ENCODE measurements around the gene KIF9.
A peak's percentile ranks its signal among the peaks of the same experiment; 100 is the strongest.
"Not testable (repeated sequence)": the region's sequence is repeated elsewhere in the genome, so short reads cannot be mapped to it uniquely, and the experiment has no call there.

The KIF9 gene

GRCh38 chr3:47282424-47283192, at the start of gene KIF9, which contains the start of gene KLHL18:
TSS of gene KIF9 (minus strand) at chr3:47282799. CDS start at chr3:47277374, 5,425 bp downstream.
TSS of gene KLHL18 (plus strand) at chr3:47282944. CDS start at chr3:47282966, 22 bp downstream.
- Histone ChIP-seq H3K4me3 (ENCODE audit: low read length in 2 of 2) (peak within 1 kb of the TSS; percentile 83 to 96), H3K27me3 (ENCODE audit: control insufficient read depth in 1 of 2, insufficient read depth in 2 of 2, low read length in 2 of 2) (no peaks in the 10 kb centered on the region), H3K9ac (ENCODE audit: low read length in 2 of 2) (peak within 1 kb of the TSS; percentile 91 to 97), H3K9me3 (ENCODE audit: control insufficient read depth in 2 of 2, low read length in 2 of 2) (no peaks in the 10 kb centered on the region), H3K27ac (ENCODE audit: low read length) (peak within 1 kb of the TSS; percentile 93), H3K36me3 (ENCODE audit: control insufficient read depth in 2 of 2, insufficient read depth in 2 of 2, low read length in 2 of 2) (peaks cover 0 to 6% of the 10 kb centered on the region in 2 donors), H3K4me1 (ENCODE audit: control insufficient read depth, insufficient read depth, low read length) (peaks cover 40% of the 10 kb centered on the region)

- Histone ChIP-seq H3K36me3 (ENCODE audit: control insufficient read depth in 2 of 2, insufficient read depth in 2 of 2, low read length in 2 of 2) (peaks cover 35 to 50% of the 10 kb centered on the region in 2 donors), H3K4me3 (ENCODE audit: low read length in 2 of 2) (no peak overlapping the region), H3K4me1 (ENCODE audit: control insufficient read depth, insufficient read depth, low read length) (peaks cover 2% of the 10 kb centered on the region), H3K27me3 (ENCODE audit: control insufficient read depth in 1 of 2, insufficient read depth in 2 of 2, low read length in 2 of 2) (no peaks in the 10 kb centered on the region), H3K27ac (ENCODE audit: low read length) (no peak overlapping the region), H3K9me3 (ENCODE audit: control insufficient read depth in 2 of 2, low read length in 2 of 2) (no peaks in the 10 kb centered on the region), H3K9ac (ENCODE audit: low read length in 2 of 2) (no peak overlapping the region)
Observed at GRCh38 chr3:47324278-47324865, 41.8 kb upstream of the KIF9 start.

- Histone ChIP-seq H3K27ac (ENCODE audit: low read length) (no peak overlapping the region), H3K36me3 (ENCODE audit: control insufficient read depth in 2 of 2, insufficient read depth in 2 of 2, low read length in 2 of 2) (peaks cover 33 to 47% of the 10 kb centered on the region in 2 donors), H3K9me3 (ENCODE audit: control insufficient read depth in 2 of 2, low read length in 2 of 2) (no peaks in the 10 kb centered on the region), H3K27me3 (ENCODE audit: control insufficient read depth in 1 of 2, insufficient read depth in 2 of 2, low read length in 2 of 2) (no peaks in the 10 kb centered on the region), H3K4me3 (ENCODE audit: low read length in 2 of 2) (no peak overlapping the region), H3K4me1 (ENCODE audit: control insufficient read depth, insufficient read depth, low read length) (peaks cover 7% of the 10 kb centered on the region), H3K9ac (ENCODE audit: low read length in 2 of 2) (peak overlapping the region in 1 of 2 donors; percentile 13)
Observed at GRCh38 chr3:47323431-47324277, 41.1 kb upstream of the KIF9 start.

GRCh38 chr3:47319956-47320355, 37.4 kb upstream of the KIF9 start:
- H3K36me3 ChIP-seq (ENCODE audit: control insufficient read depth in 2 of 2, insufficient read depth in 2 of 2, low read length in 2 of 2) = peaks cover 21 to 30% of the 10 kb centered on the region in 2 donors
- no peak overlapping the region for H3K27ac ChIP-seq (ENCODE audit: low read length)
- no peak overlapping the region for H3K4me3 ChIP-seq (ENCODE audit: low read length in 2 of 2)
- H3K9ac ChIP-seq (ENCODE audit: low read length in 2 of 2) = no peak overlapping the region
- H3K27me3 ChIP-seq (ENCODE audit: control insufficient read depth in 1 of 2, insufficient read depth in 2 of 2, low read length in 2 of 2) = no peaks in the 10 kb centered on the region
- H3K4me1 ChIP-seq (ENCODE audit: control insufficient read depth, insufficient read depth, low read length) = peaks cover 9% of the 10 kb centered on the region
- H3K9me3 ChIP-seq (ENCODE audit: control insufficient read depth in 2 of 2, low read length in 2 of 2) = no peaks in the 10 kb centered on the region

DNA sequence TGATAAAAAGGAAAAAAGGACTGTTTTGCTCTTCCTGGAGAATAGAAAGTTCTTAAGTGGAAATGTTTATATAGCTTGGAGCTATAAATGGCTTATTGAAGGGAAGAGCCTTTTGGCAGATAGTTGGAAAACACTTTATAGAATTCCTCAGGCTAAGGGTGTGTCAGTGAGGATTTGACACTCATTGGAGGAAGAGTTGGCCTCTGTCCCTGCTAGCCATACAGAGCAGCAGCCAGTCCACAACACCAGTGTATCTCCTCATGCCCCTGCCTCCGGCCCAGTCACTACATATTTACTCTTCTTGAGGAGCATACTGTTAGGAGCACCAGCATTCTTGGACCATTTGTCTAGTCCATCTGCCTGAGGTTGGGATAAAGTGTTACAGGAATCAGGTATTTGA, 36.3 kb upstream of the KIF9 start:
- no peaks in the 10 kb centered on the region for H3K9me3 ChIP-seq (ENCODE audit: control insufficient read depth in 2 of 2, low read length in 2 of 2)
- peaks cover 10% of the 10 kb centered on the region for H3K4me1 ChIP-seq (ENCODE audit: control insufficient read depth, insufficient read depth, low read length)
- no peak overlapping the region for H3K9ac ChIP-seq (ENCODE audit: low read length in 2 of 2)
- no peak overlapping the region for H3K27ac ChIP-seq (ENCODE audit: low read length)
- H3K36me3 ChIP-seq (ENCODE audit: control insufficient read depth in 2 of 2, insufficient read depth in 2 of 2, low read length in 2 of 2) = peaks cover 20 to 27% of the 10 kb centered on the region in 2 donors
- no peaks in the 10 kb centered on the region for H3K27me3 ChIP-seq (ENCODE audit: control insufficient read depth in 1 of 2, insufficient read depth in 2 of 2, low read length in 2 of 2)
- H3K4me3 ChIP-seq (ENCODE audit: low read length in 2 of 2) = no peak overlapping the region

DNA sequence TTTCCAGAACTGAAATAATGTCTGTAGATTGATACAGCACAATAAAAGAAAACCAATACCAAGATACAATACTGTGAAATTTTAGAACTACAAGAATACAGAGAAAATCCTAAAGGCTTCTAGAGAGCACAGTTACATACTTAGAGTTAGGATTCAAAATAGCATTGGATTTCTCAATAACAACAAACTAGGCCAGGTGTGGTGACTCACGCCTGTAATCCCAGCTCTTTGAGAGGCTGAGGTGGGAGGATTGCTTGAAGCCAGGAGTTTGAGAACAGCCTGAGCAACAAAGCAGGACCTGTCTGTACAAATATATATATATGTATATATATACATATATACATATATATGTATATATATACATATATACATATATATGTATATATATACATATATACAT, 33.6 kb upstream of the KIF9 start:
- H3K36me3 ChIP-seq (ENCODE audit: control insufficient read depth in 2 of 2, insufficient read depth in 2 of 2, low read length in 2 of 2) = peaks cover 0 to 11% of the 10 kb centered on the region in 2 donors
- H3K27me3 ChIP-seq (ENCODE audit: control insufficient read depth in 1 of 2, insufficient read depth in 2 of 2, low read length in 2 of 2); H3K9ac ChIP-seq (ENCODE audit: low read length in 2 of 2); H3K4me3 ChIP-seq (ENCODE audit: low read length in 2 of 2); H3K27ac ChIP-seq (ENCODE audit: low read length); H3K9me3 ChIP-seq (ENCODE audit: control insufficient read depth in 2 of 2, low read length in 2 of 2): not testable (repeated sequence)
- peaks cover 10% of the 10 kb centered on the region for H3K4me1 ChIP-seq (ENCODE audit: control insufficient read depth, insufficient read depth, low read length)

DNA sequence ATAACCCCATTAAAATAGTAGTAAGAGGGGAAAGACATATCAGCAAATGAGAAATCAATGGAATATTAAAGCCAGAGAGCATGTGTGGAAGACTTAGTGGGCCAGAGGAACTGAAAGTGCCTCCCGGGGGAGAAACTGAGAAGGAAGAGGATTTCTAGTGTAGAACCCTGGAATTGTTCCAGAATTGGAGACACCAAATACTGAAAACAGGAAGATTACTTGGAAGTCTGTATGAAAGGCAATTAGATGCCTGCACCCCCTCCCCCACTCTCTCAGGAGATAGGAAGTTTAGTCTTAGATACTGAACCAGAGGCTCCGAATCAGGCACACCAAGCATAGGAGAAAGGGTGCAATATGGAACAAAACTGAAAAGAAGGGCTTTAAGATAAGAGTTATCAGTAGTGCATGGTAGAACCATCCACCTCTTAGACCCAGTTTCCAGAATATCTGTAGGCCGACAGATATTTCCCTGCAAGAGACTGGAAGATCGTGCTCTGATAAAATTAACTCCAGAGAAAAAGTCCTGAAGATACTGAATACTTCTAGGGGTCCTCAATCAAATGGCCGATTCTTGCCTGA, 32.6 kb upstream of the KIF9 start:
- H3K9me3 ChIP-seq (ENCODE audit: control insufficient read depth in 2 of 2, low read length in 2 of 2) = no peaks in the 10 kb centered on the region
- H3K4me3 ChIP-seq (ENCODE audit: low read length in 2 of 2) = no peak overlapping the region
- no peak overlapping the region for H3K9ac ChIP-seq (ENCODE audit: low read length in 2 of 2)
- H3K27me3 ChIP-seq (ENCODE audit: control insufficient read depth in 1 of 2, insufficient read depth in 2 of 2, low read length in 2 of 2) = no peaks in the 10 kb centered on the region
- peaks cover 0 to 5% of the 10 kb centered on the region in 2 donors for H3K36me3 ChIP-seq (ENCODE audit: control insufficient read depth in 2 of 2, insufficient read depth in 2 of 2, low read length in 2 of 2)
- H3K4me1 ChIP-seq (ENCODE audit: control insufficient read depth, insufficient read depth, low read length) = peaks cover 10% of the 10 kb centered on the region
- no peak overlapping the region for H3K27ac ChIP-seq (ENCODE audit: low read length)

DNA sequence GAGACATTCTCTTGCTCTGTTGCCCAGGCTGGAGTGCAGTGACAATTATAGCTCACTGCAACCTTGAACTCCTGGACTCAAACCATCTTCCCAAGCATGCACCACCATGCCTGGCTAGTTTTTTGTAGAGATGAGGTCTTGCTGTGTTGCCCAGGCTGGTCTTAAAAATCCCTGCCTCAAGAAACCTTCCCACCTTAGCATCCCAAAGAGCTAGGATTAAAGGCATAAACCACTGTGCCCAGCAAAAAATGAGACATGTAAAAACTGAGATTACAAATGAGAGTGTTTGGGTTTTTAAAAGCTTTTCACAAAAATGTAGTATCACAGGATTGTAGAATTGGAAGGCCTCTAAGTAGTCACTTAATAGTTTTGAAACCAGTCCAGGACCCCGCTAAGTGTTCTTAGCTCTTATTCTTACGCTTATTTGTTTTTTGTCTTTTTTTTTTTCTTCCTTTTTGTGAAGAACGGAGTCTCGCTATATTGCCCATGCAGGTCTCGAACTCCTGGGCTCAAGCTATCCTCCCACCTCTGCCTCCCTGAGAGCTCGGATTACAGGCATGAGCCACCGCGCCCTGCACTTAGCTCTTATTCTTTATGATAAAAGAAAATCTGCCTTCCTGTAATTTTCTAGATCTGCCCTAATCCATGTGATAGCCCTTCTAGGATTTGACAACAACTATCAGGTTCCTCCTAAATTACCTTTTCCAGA, 31.6 kb upstream of the KIF9 start:
- Histone ChIP-seq H3K9me3 (ENCODE audit: control insufficient read depth in 2 of 2, low read length in 2 of 2) (no peaks in the 10 kb centered on the region), H3K4me1 (ENCODE audit: control insufficient read depth, insufficient read depth, low read length) (peaks cover 7% of the 10 kb centered on the region), H3K27me3 (ENCODE audit: control insufficient read depth in 1 of 2, insufficient read depth in 2 of 2, low read length in 2 of 2) (no peaks in the 10 kb centered on the region), H3K36me3 (ENCODE audit: control insufficient read depth in 2 of 2, insufficient read depth in 2 of 2, low read length in 2 of 2) (no peaks in the 10 kb centered on the region), H3K9ac (ENCODE audit: low read length in 2 of 2) (no peak overlapping the region), H3K4me3 (ENCODE audit: low read length in 2 of 2) (no peak overlapping the region), H3K27ac (ENCODE audit: low read length) (no peak overlapping the region)

DNA sequence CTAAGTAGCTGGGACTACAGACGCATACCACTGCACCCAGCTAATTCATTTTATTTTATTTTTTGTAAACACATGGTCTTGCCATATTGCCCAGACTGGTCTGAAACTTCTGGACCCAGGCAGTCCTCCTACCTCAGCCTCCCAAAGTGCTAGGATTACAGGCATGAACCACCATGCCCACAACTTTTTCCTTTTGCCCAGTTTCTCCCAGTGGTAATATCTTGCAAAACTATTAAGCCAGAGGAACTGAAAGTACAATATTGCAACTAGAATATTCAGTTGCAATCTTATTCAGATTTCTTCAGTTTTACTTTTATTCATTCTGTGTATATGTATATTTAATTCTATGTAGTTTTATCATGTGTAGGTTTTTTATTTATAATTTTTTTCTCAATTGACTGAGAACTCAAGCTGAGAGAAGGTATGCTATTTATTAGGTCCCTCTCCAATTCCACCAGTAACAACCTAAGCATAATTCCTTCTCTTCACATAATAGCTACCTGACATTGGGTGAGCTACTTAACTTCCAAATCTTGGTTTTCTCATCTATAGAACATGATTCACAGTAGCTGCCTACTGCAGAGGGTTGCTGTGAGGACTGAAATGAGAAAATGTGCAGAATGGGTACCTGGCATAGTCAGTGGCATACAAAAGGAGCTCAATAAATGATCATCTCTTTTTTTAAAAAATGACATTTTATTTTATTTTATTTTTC, 30.9 kb upstream of the KIF9 start:
- peaks cover 2% of the 10 kb centered on the region for H3K4me1 ChIP-seq (ENCODE audit: control insufficient read depth, insufficient read depth, low read length)
- no peak overlapping the region for H3K4me3 ChIP-seq (ENCODE audit: low read length in 2 of 2)
- no peak overlapping the region for H3K9ac ChIP-seq (ENCODE audit: low read length in 2 of 2)
- no peak overlapping the region for H3K27ac ChIP-seq (ENCODE audit: low read length)
- no peaks in the 10 kb centered on the region for H3K27me3 ChIP-seq (ENCODE audit: control insufficient read depth in 1 of 2, insufficient read depth in 2 of 2, low read length in 2 of 2)
- no peaks in the 10 kb centered on the region for H3K9me3 ChIP-seq (ENCODE audit: control insufficient read depth in 2 of 2, low read length in 2 of 2)
- H3K36me3 ChIP-seq (ENCODE audit: control insufficient read depth in 2 of 2, insufficient read depth in 2 of 2, low read length in 2 of 2) = no peaks in the 10 kb centered on the region
